H54 (cell line): ENCODE measurements around the gene GXYLT2.

Source experiments
- DNase-seq: peaks from one replicate; pipeline ENCODE4 v3.0.0; 2011; ENCODE audit warnings: low spot score, mixed read lengths; ENCODE audit not compliant: insufficient read length
- FAIRE-seq: peaks from 3 replicates; lab custom pipeline; 2011; peaks lifted over from hg19 to GRCh38; lab: Jason Lieb, UNC
- POLR2A ChIP-seq: IDR thresholded peaks from 2 replicates; pipeline ENCODE4 v1.6.1; 2011; ENCODE audit warnings: low read depth, mild to moderate bottlenecking, low read length

The GXYLT2 gene

GRCh38 chr3:72887343-72887704 lies 522 bp upstream of the GXYLT2 start:
- TF ChIP-seq POLR2A = no peak
- DNase-seq (no peak), FAIRE-seq (no peak)

- DNase-seq (no peak), FAIRE-seq (no peak)
- no peak for TF ChIP-seq POLR2A
Observed at GRCh38 chr3:72888546-72889309, 882 bp downstream of the GXYLT2 start.

- FAIRE-seq (no peak), DNase-seq (no peak)
- TF ChIP-seq POLR2A = no peak
Observed at GRCh38 chr3:72889310-72890165, 1.7 kb downstream of the GXYLT2 start.

GRCh38 chr3:72890166-72890925 lies 2.5 kb downstream of the GXYLT2 start:
- no peak for TF ChIP-seq POLR2A
- DNase-seq (no peak), FAIRE-seq (no peak)

GRCh38 chr3:72891053-72891855 lies 3.4 kb downstream of the GXYLT2 start:
- peak; percentile 57 for DNase-seq

GRCh38 chr3:72892081-72892775 lies 4.4 kb downstream of the GXYLT2 start:
- FAIRE-seq (peak; percentile 69), DNase-seq (no peak)
- TF ChIP-seq POLR2A = no peak

More at GRCh38 chr3:72891053-72891855, 3.4 kb downstream of the GXYLT2 start:
- FAIRE-seq = peak; percentile 97
- no peak for TF ChIP-seq POLR2A

GRCh38 chr3:72892870-72893269 lies 5.0 kb downstream of the GXYLT2 start:
- FAIRE-seq = no peak

GRCh38 chr3:72894976-72895552 lies 7.2 kb downstream of the GXYLT2 start:
- no peak for TF ChIP-seq POLR2A
- no peak for FAIRE-seq
- no peak for DNase-seq

More at GRCh38 chr3:72892870-72893269, 5.0 kb downstream of the GXYLT2 start:
- DNase-seq = no peak
- no peak for TF ChIP-seq POLR2A

GRCh38 chr3:72896996-72897757 lies 9.3 kb downstream of the GXYLT2 start:
- no peak for TF ChIP-seq POLR2A
- FAIRE-seq = no peak
- DNase-seq = no peak

GRCh38 chr3:72897758-72898007 lies 9.8 kb downstream of the GXYLT2 start:
- DNase-seq = no peak
- no peak for TF ChIP-seq POLR2A
- FAIRE-seq = no peak

GRCh38 chr3:72899349-72899765 lies 11.5 kb downstream of the GXYLT2 start:
- no peak for TF ChIP-seq POLR2A
- DNase-seq (no peak), FAIRE-seq (no peak)

- FAIRE-seq (no peak), DNase-seq (no peak)
- no peak for TF ChIP-seq POLR2A
Observed at GRCh38 chr3:72900048-72900447, 12.2 kb downstream of the GXYLT2 start.
